Globus pallidus (tissue), 1 donor: ENCODE measurements around the gene TMC5.

Source experiments
- DNase-seq: peaks from one replicate; pipeline ENCODE4 v3.0.0-alpha.2; 2015; ENCODE audit warnings: low spot score

TMC5 gene

GRCh38 chr16:19507867-19508266 is 90.2 kb downstream of the TMC5 start:
- DNase-seq: no peak

- no peak for DNase-seq
Observed at GRCh38 chr16:19512297-19512696, 94.6 kb downstream of the TMC5 start.

GRCh38 chr16:19513377-19514053 is 95.8 kb downstream of the TMC5 start:
- DNase-seq: peak; percentile 33

- no peak for DNase-seq
Observed at GRCh38 chr16:19515757-19516156, 98.1 kb downstream of the TMC5 start.

- DNase-seq: no peak
Observed at GRCh38 chr16:19517424-19518089, 99.9 kb downstream of the TMC5 start.

- no peak for DNase-seq
Observed at GRCh38 chr16:19518388-19518787, 100.7 kb downstream of the TMC5 start.

- DNase-seq: no peak
Observed at GRCh38 chr16:19520861-19521331, 103.2 kb downstream of the TMC5 start.

- DNase-seq: peak; percentile 97
Observed at GRCh38 chr16:19521471-19522396, 104.1 kb downstream of the TMC5 start, which contains the start of gene GDE1. GDE1 (minus strand) TSS chr16:19522098; CDS start chr16:19521964, 134 bp downstream.

GRCh38 chr16:19522397-19522732 is 104.7 kb downstream of the TMC5 start:
- no peak for DNase-seq

- no peak for DNase-seq
Observed at GRCh38 chr16:19522760-19523159, 105.1 kb downstream of the TMC5 start.

- DNase-seq: no peak
Observed at GRCh38 chr16:19523184-19523558, 105.5 kb downstream of the TMC5 start.

GRCh38 chr16:19523559-19524355 is 106.1 kb downstream of the TMC5 start, which contains the start of gene CCP110:
CCP110 (plus strand) TSS chr16:19523942; CDS start chr16:19527882, 3,940 bp downstream.
- DNase-seq: peak; percentile 99

- no peak for DNase-seq
Observed at GRCh38 chr16:19524356-19524615, 106.6 kb downstream of the TMC5 start.

- DNase-seq: peak; percentile 70
Observed at GRCh38 chr16:19524616-19525384, 107.1 kb downstream of the TMC5 start.

GRCh38 chr16:19525385-19525723 is 107.7 kb downstream of the TMC5 start:
- DNase-seq: no peak

GRCh38 chr16:19527161-19527560 is 109.5 kb downstream of the TMC5 start:
- peak; percentile 20 for DNase-seq

- DNase-seq: peak; percentile 31
Observed at GRCh38 chr16:19528666-19529065, 111.0 kb downstream of the TMC5 start.

GRCh38 chr16:19532601-19533000 is 114.9 kb downstream of the TMC5 start:
- DNase-seq: peak; percentile 91

- DNase-seq: no peak
Observed at GRCh38 chr16:19540241-19540970, 122.7 kb downstream of the TMC5 start.

- peak; percentile 20 for DNase-seq
Observed at GRCh38 chr16:19542138-19542821, 124.6 kb downstream of the TMC5 start.
